Astrocyte of the cerebellum (primary cell): Measurements from ENCODE around the gene DOK3.

Experiments
- DNase-seq: peaks from one replicate; pipeline ENCODE4 v3.0.0-alpha.2; 2011; ENCODE audit warnings: low read depth
- H3K4me3 ChIP-seq: 2 replicates; pipeline ENCODE4 v1.5.1; 2011; ENCODE audit warnings: mild to moderate bottlenecking, low read depth, low read length, moderate library complexity
- CTCF ChIP-seq: IDR thresholded peaks from 2 replicates; pipeline ENCODE4 v1.5.1; 2012; ENCODE audit warnings: low read length, low read depth, moderate library complexity, mild to moderate bottlenecking; ENCODE audit errors: missing control alignments
- in situ Hi-C: cut with HindIII; loops from 2 replicates; pipeline ENCODE4 v1.10.0; 2017; ENCODE audit warnings: low sequenced_read_pairs

Gene DOK3

GRCh38 chr5:177504086-177505056 lies 5.3 kb downstream of the DOK3 start:
- in situ Hi-C loops = no loop called here
- DNase-seq = no peak
- TF ChIP-seq CTCF = no peak
- no peak overlapping the region for H3K4me3 ChIP-seq

GRCh38 chr5:177503351-177504085 lies 6.1 kb downstream of the DOK3 start:
- no peak overlapping the region for H3K4me3 ChIP-seq
- in situ Hi-C loops = no loop called here
- no peak for TF ChIP-seq CTCF
- no peak for DNase-seq

- no peak for TF ChIP-seq CTCF
- no peak for DNase-seq
- in situ Hi-C loops = no loop called here
- no peak overlapping the region for H3K4me3 ChIP-seq
Observed at GRCh38 chr5:177502886-177503285, 6.7 kb downstream of the DOK3 start.

GRCh38 chr5:177501874-177502678 lies 7.5 kb downstream of the DOK3 start:
- TF ChIP-seq CTCF = no peak
- DNase-seq = no peak
- no peak overlapping the region for H3K4me3 ChIP-seq
- in situ Hi-C loops = no loop called here

- DNase-seq = peak; percentile 67
- in situ Hi-C loops = no loop called here
- peak; percentile 95 for TF ChIP-seq CTCF
Observed at GRCh38 chr5:177500685-177501522, 8.7 kb downstream of the DOK3 start.

GRCh38 chr5:177499842-177500241 lies 9.8 kb downstream of the DOK3 start:
- in situ Hi-C loops = no loop called here
- no peak overlapping the region for H3K4me3 ChIP-seq
- TF ChIP-seq CTCF = no peak
- DNase-seq = no peak

More at GRCh38 chr5:177500685-177501522, 8.7 kb downstream of the DOK3 start:
- H3K4me3 ChIP-seq = no peak overlapping the region
